Measurements from ENCODE around the gene MUS81.

The MUS81 gene

GRCh38 chr11:65854852-65855837 is 5.1 kb upstream of the MUS81 start:
- no peak for DNase-seq (ENCODE audit: low spot score)
- TF ChIP-seq, protein P1, sequence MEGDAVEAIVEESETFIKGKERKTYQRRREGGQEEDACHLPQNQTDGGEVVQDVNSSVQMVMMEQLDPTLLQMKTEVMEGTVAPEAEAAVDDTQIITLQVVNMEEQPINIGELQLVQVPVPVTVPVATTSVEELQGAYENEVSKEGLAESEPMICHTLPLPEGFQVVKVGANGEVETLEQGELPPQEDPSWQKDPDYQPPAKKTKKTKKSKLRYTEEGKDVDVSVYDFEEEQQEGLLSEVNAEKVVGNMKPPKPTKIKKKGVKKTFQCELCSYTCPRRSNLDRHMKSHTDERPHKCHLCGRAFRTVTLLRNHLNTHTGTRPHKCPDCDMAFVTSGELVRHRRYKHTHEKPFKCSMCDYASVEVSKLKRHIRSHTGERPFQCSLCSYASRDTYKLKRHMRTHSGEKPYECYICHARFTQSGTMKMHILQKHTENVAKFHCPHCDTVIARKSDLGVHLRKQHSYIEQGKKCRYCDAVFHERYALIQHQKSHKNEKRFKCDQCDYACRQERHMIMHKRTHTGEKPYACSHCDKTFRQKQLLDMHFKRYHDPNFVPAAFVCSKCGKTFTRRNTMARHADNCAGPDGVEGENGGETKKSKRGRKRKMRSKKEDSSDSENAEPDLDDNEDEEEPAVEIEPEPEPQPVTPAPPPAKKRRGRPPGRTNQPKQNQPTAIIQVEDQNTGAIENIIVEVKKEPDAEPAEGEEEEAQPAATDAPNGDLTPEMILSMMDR (IDR thresholded peaks at IDR 0.05; ENCODE audit: extremely low read depth, missing control alignments): no peak

DNA sequence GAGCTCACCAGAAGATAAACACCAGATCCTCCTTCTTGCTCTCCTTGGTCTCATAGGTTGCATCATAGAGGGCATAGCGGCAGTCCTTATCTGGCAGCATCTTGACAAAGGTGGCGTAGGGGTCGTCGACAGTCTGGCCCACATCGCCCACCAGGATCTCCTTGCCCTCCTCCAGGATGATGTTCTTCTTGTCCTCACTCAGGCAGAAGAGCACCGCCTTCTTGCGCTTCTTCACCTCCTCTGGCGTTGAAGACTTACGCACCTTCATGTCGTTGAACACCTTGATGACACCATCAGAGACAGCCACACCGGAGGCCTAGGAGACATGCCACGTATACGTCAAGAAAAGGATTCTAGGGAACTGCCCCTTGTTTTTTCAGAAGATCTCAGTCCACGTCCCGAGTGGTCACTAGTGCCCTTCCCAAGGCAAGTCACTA is 4.3 kb upstream of the MUS81 start:
- no peak for DNase-seq (ENCODE audit: low spot score)
- TF ChIP-seq, protein P1 (IDR thresholded peaks at IDR 0.05; ENCODE audit: extremely low read depth, missing control alignments): no peak

- TF ChIP-seq, protein P1 (IDR thresholded peaks at IDR 0.05; ENCODE audit: extremely low read depth, missing control alignments): no peak
Measured at GRCh38 chr11:65856689-65857499, 3.3 kb upstream of the MUS81 start.

DNA sequence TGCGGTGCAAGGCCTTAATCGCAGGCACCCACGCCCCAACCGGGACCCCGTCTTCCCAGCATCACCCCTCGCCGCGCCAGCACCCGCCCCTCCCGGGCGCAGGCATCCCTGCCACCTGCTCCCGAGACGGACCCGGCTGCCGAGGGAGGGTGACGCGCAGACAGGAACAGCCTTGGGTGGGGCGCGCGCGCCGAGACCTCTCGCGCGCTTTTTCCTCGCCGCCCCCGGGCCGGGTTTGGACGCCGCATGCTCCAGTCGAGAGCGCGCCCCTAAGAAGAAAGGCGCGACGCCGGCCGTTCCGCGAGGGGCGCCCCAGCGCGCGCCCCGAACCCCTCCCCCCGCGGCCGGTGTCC is 2.8 kb upstream of the MUS81 start:
- TF ChIP-seq, protein P1 (IDR thresholded peaks at IDR 0.05; ENCODE audit: extremely low read depth, missing control alignments): no peak
- DNase-seq (ENCODE audit: low spot score): no peak

More at GRCh38 chr11:65856689-65857499, 3.3 kb upstream of the MUS81 start:
- peak; percentile 86 for DNase-seq (ENCODE audit: low spot score)

GRCh38 chr11:65857853-65858680 is 2.2 kb upstream of the MUS81 start, which contains the start of gene CFL1:
Gene CFL1 (minus strand): TSS chr11:65858180. CDS start chr11:65858099, 81 bp downstream.
- peak; percentile 94 for DNase-seq (ENCODE audit: low spot score)
- TF ChIP-seq, protein P1 (IDR thresholded peaks at IDR 0.05; ENCODE audit: extremely low read depth, missing control alignments): no peak

GRCh38 chr11:65858681-65859087 is 1.5 kb upstream of the MUS81 start:
- DNase-seq (ENCODE audit: low spot score): no peak
- TF ChIP-seq, protein P1 (IDR thresholded peaks at IDR 0.05; ENCODE audit: extremely low read depth, missing control alignments): no peak

Measured in GM20000 (cell line).